ENCODE measurements around the gene KDF1.

GRCh38 chr1:26993237-26994019, 33.2 kb upstream of the KDF1 start, which contains the start of gene TRNP1:
- no peak for TF ChIP-seq CTCF (IDR thresholded peaks at IDR 0.05)
- TF ChIP-seq ZFX (IDR thresholded peaks at IDR 0.05; ENCODE audit: borderline replicate concordance) = no peak

Data from 22Rv1 (cell line).